AG04450 (cell line): Measurements from ENCODE around the gene GCLC. TPM values are rescaled to one million over a fixed set of nuclear protein-coding genes. Genes with fewer than 3 reads are reported as not detected.

Source experiments
- CTCF ChIA-PET: fragments of 300-600, 350-600 bp; formaldehyde crosslinking; extraction: SDS; loops from one replicate; lab custom pipeline; 2022; ENCODE audit warnings: antibody characterized with exemption, inconsistent platforms; lab: Charles Lee
- POLR2A ChIA-PET: fragments of 350-600 bp; formaldehyde crosslinking; extraction: SDS; loops from one replicate; lab custom pipeline; 2021; ENCODE audit warnings: antibody characterized with exemption, inconsistent platforms; lab: Yijun Ruan, JAX
- DNase-seq: peaks from one replicate; pipeline ENCODE4 v3.0.0-alpha.2; 2011; ENCODE audit warnings: low read depth, low spot score
- H3K27ac ChIP-seq: one replicate; pipeline ENCODE4 v1.5.1; 2012; ENCODE audit warnings: low read depth, low read length, control low read depth
- H3K27me3 ChIP-seq: one replicate; pipeline ENCODE4 v1.6.0; 2012; ENCODE audit warnings: low read length; ENCODE audit not compliant: control insufficient read depth, insufficient read depth
- H3K4me3 ChIP-seq: 2 replicates; pipeline ENCODE4 v1.5.1; 2011; ENCODE audit warnings: mild to moderate bottlenecking, low read depth, low read length, control low read depth
- H3K9me3 ChIP-seq: 2 replicates; pipeline ENCODE4 v1.5.1; 2012; ENCODE audit warnings: low read length; ENCODE audit not compliant: control insufficient read depth, insufficient read depth
- polyA plus RNA-seq: library from polyadenylated mRNA; depleted of rRNA; stranded (reverse); fragments of >200 nt; gene quantifications from 2 replicates; pipeline ENCODE4 v1.2.3, GENCODE V29; 2011
- TF ChIP-seq, protein P1 (sequence below): IDR thresholded peaks from 2 replicates; pipeline ENCODE4 v1.5.1; 2011; ENCODE audit warnings: low read depth, low read length, control low read depth, inconsistent platforms

Gene GCLC
- polyA plus RNA-seq, 1 experiment: 89.3 TPM

DNA sequence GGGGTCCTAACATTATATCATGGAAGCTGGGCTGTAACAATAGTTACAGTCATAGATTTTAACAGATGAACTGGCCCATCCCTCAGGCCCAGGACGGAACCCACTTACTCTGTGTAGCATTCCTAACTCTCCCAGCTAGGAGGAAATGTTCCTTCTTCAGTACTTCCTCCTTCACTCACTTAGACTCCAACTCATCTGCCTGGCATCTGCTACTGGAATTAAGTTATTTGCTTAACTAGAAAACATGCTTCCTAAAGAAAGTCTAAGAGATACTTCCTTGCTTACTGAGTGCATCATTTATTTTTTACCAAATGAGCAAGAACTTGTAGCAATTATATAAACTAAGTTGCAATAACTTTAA, 20.5 kb downstream of the GCLC start:
- ChIA-PET CTCF (interaction anchor here (0.9 to 3.8 kb wide), 9 partner anchors 8 to 210 kb away, joined by 3 to 25 read pairs (median 5); no protein-coding TSS in a partner anchor), POLR2A (interaction anchor here (1.0 to 1.6 kb wide), 2 partner anchors 10 to 29 kb away, joined by 3 to 5 read pairs; no protein-coding TSS in a partner anchor)
- H3K4me3 ChIP-seq: no peak overlapping the region

DNA sequence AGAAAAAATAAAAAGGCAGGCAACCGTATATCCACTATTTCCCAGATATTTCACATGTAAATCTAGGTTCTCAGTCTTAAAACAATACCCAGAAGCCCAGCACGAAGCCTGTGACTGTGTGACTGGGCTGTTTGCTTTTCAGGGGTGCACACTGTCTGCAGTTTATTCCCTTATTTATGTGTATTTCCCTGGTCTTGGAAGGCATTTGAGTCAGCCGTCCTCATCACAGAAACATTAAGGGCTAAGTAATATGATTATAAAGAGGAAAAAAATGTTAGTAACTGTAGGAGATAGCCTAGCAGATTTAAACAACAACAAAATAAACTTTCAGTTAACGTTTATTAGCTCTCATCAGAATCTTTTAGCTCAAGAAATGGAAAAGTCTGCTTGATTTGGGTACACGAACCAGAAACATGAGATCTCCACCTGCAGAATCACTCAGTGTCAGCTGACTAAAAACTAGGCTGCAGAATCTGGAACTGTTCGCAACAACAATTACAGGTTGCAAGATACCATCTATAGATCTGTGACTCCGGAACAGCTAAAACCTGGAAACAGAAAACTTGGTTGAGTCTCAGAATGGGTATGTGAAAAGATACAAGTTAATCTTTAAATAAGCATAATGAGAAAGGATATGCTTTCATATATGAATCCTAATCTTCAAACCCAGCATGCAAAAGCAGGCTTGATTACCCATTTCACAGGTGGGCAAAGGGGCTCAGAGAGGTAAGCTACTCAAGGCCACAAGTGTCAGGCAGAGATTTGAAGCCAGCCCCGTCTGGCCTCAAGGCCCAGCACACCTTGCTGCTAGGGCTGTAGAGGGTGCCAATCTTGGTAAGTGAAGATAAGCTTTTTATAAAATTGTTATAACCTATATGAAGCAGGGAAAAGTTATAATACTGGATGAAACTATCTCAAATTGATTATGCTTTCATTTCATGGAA, 21.1 kb downstream of the GCLC start:
- TF ChIP-seq, protein P1, sequence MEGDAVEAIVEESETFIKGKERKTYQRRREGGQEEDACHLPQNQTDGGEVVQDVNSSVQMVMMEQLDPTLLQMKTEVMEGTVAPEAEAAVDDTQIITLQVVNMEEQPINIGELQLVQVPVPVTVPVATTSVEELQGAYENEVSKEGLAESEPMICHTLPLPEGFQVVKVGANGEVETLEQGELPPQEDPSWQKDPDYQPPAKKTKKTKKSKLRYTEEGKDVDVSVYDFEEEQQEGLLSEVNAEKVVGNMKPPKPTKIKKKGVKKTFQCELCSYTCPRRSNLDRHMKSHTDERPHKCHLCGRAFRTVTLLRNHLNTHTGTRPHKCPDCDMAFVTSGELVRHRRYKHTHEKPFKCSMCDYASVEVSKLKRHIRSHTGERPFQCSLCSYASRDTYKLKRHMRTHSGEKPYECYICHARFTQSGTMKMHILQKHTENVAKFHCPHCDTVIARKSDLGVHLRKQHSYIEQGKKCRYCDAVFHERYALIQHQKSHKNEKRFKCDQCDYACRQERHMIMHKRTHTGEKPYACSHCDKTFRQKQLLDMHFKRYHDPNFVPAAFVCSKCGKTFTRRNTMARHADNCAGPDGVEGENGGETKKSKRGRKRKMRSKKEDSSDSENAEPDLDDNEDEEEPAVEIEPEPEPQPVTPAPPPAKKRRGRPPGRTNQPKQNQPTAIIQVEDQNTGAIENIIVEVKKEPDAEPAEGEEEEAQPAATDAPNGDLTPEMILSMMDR: no peak
- H3K27ac ChIP-seq: no peak overlapping the region
- ChIA-PET CTCF (interaction anchor here (0.9 to 3.8 kb wide), 9 partner anchors 9 to 211 kb away, joined by 3 to 25 read pairs (median 5); no protein-coding TSS in a partner anchor), POLR2A (interaction anchor here (1.0 to 1.6 kb wide), 2 partner anchors 10 to 28 kb away, joined by 3 to 5 read pairs; no protein-coding TSS in a partner anchor)
- no peaks in the 10 kb centered on the region for H3K27me3 ChIP-seq
- H3K4me3 ChIP-seq: no peak overlapping the region
- DNase-seq: no peak
- no peaks in the 10 kb centered on the region for H3K9me3 ChIP-seq

More for the DNA sequence above, 20.5 kb downstream of the GCLC start:
- H3K9me3 ChIP-seq: no peaks in the 10 kb centered on the region
- TF ChIP-seq, protein P1: 0 out of 2 replicates have a peak, but pooled peaks have one; percentile 5
- no peak for DNase-seq
- no peaks in the 10 kb centered on the region for H3K27me3 ChIP-seq
- no peak overlapping the region for H3K27ac ChIP-seq

DNA sequence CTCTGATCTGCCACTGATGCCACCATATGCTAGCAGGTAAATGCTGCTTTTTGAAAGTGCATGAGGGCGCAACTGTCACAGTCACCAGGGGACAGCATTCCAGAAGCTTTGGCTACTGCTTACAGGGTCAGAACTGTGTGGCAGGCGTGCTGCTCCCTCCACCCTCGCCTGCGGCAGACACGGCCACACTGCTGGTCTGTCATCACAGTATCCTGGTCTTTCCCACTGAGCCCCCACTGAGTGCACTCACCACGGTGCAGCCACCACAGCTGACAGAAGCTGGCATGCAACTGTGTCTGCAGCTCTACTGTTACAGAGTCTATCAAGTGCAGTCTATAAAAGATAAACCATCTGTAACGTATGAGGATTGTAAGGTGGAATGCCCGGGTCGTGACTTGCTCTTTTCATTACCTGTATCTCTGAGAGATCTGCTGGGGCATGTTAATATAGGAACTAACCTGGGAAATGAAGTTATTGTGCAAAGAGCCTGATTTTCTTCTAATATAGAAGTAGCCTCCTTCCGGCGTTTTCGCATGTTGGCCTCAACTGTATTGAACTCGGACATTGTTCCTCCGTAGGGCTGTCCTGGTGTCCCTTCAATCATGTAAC, 24.5 kb downstream of the GCLC start:
- H3K9me3 ChIP-seq: no peaks in the 10 kb centered on the region
- no peak overlapping the region for H3K4me3 ChIP-seq
- CTCF ChIA-PET: interaction anchor here (0.7 to 1.7 kb wide), 3 partner anchors 198 to 209 kb away, joined by 3 to 6 read pairs (median 4); no protein-coding TSS in a partner anchor
- H3K27ac ChIP-seq: no peak overlapping the region
- no peaks in the 10 kb centered on the region for H3K27me3 ChIP-seq
- no peak for DNase-seq
- TF ChIP-seq, protein P1: no peak
- POLR2A ChIA-PET: no interaction called here

DNA sequence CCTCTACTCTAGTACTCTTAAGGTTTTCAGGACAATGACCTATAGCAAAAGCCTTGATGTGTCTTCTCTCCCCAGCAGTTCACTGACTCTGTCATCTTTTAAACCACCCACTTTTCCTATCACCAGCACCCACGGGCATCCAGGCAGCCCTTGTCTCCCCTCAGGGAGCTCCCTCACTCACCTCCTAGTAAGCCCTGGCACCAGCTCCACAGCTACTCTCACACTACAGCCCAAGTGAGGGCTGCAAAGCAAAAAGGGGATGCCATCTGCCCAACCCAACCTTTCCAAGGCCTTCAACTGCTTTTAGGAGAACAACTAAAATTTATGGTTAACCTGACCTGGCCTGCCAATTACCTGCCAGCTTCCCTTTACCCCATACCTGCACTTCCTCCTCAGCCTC, 26.0 kb downstream of the GCLC start:
- ChIA-PET CTCF (interaction anchor here (1.1 to 1.7 kb wide), 3 partner anchors 11 to 209 kb away, joined by 3 to 6 read pairs (median 5); no protein-coding TSS in a partner anchor), POLR2A (no interaction called here)
- no peak overlapping the region for H3K27ac ChIP-seq
- H3K9me3 ChIP-seq: no peaks in the 10 kb centered on the region
- TF ChIP-seq, protein P1: no peak
- no peaks in the 10 kb centered on the region for H3K27me3 ChIP-seq
- no peak overlapping the region for H3K4me3 ChIP-seq
- no peak for DNase-seq
